Neutrophil (primary cell): Measurements from ENCODE around the gene EIF3D.

Experiments used
- H3K27ac ChIP-seq: fragments of 200-600 bp; sonication (generic); 2 replicates; pipeline ENCODE4 v1.5.1; 2016; ENCODE audit warnings: mild to moderate bottlenecking, moderate library complexity
- H3K27me3 ChIP-seq: fragments of 200-600 bp; sonication (generic); 2 replicates; pipeline ENCODE4 v1.6.0; 2016; ENCODE audit warnings: mild to moderate bottlenecking
- H3K36me3 ChIP-seq: fragments of 200-600 bp; sonication (generic); 2 replicates; pipeline ENCODE4 v1.5.1; 2017
- H3K4me1 ChIP-seq, 2 experiments: fragments of 200-600 bp in 1 of 2; sonication (generic) in 1 of 2; 1 replicate in 1 of 2; 2 replicates in 1 of 2; pipeline versions ENCODE4 v1.5.1 to v1.6.1; 2013 to 2016; ENCODE audit warnings: low read depth in 1 of 2, low read length in 1 of 2, mild to moderate bottlenecking in 1 of 2, moderate library complexity in 1 of 2; ENCODE audit not compliant: control insufficient read depth in 1 of 2, insufficient read depth in 1 of 2
- H3K4me3 ChIP-seq, 2 experiments: fragments of 200-600 bp in 1 of 2; sonication (generic) in 1 of 2; 1 replicate in 1 of 2; 2 replicates in 1 of 2; pipeline ENCODE4 v1.5.1; 2013 to 2016; ENCODE audit warnings: low read depth in 1 of 2, low read length in 1 of 2, mild to moderate bottlenecking in 1 of 2, moderate library complexity in 1 of 2
- H3K9me3 ChIP-seq: fragments of 200-600 bp; sonication (generic); 2 replicates; pipeline ENCODE4 v1.5.1; 2016
- TF ChIP-seq, protein P1 (sequence below): fragments of 200-600 bp; sonication (generic); IDR thresholded peaks from 2 replicates; pipeline ENCODE4 v1.5.1; 2016; ENCODE audit warnings: antibody characterized with exemption

Gene EIF3D

DNA sequence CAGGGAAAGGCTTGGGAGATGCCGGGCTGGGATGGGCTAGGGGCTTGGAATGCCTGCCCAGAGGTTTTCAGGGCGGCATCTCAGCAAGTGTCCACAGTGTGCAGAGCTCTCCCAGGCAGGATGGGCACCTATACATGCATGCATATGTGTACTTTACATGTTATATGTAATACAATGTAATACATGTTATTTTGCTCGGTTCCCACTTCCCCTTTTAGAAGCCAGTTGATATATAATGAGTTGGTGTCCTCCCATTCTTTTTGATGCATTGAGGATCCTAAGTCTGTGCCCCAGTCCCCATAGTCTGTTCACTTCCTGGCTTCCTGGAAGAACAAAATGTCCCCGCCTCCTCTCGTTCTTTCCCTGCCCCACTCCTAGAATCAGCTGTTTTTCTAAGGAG is 20.1 kb upstream of the EIF3D start:
- Histone ChIP-seq H3K4me3 (no peak overlapping the region), H3K9me3 (no peaks in the 10 kb centered on the region), H3K4me1 (no peaks in the 10 kb centered on the region), H3K36me3 (no peaks in the 10 kb centered on the region), H3K27ac (no peak overlapping the region), H3K27me3 (peaks cover 26% of the 10 kb centered on the region)
- TF ChIP-seq, protein P1, sequence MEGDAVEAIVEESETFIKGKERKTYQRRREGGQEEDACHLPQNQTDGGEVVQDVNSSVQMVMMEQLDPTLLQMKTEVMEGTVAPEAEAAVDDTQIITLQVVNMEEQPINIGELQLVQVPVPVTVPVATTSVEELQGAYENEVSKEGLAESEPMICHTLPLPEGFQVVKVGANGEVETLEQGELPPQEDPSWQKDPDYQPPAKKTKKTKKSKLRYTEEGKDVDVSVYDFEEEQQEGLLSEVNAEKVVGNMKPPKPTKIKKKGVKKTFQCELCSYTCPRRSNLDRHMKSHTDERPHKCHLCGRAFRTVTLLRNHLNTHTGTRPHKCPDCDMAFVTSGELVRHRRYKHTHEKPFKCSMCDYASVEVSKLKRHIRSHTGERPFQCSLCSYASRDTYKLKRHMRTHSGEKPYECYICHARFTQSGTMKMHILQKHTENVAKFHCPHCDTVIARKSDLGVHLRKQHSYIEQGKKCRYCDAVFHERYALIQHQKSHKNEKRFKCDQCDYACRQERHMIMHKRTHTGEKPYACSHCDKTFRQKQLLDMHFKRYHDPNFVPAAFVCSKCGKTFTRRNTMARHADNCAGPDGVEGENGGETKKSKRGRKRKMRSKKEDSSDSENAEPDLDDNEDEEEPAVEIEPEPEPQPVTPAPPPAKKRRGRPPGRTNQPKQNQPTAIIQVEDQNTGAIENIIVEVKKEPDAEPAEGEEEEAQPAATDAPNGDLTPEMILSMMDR = no peak

DNA sequence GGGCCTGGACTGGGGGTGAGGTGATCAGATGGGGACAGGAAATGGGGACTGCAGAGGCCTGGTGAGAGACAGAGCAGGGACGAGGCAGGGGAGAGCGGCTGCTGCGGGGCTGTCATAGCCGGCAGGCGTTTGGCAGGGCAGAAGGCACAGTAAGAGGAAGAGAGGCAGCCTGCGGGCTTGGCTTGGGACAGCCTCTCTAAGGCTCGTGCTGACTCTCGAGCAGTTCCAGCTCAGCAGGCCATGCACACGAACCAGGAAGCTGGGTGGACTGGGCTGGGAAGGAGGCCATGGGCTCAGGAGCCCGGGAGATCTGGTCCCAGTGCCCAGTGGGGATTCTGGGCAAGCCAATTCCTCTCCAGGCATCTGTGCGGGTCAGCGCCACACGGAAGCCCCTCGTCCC is 19.6 kb upstream of the EIF3D start:
- Histone ChIP-seq H3K9me3 (no peaks in the 10 kb centered on the region), H3K27ac (no peak overlapping the region), H3K36me3 (no peaks in the 10 kb centered on the region), H3K4me1 (no peaks in the 10 kb centered on the region), H3K4me3 (no peak overlapping the region), H3K27me3 (peaks cover 26% of the 10 kb centered on the region)
- TF ChIP-seq, protein P1 = no peak

DNA sequence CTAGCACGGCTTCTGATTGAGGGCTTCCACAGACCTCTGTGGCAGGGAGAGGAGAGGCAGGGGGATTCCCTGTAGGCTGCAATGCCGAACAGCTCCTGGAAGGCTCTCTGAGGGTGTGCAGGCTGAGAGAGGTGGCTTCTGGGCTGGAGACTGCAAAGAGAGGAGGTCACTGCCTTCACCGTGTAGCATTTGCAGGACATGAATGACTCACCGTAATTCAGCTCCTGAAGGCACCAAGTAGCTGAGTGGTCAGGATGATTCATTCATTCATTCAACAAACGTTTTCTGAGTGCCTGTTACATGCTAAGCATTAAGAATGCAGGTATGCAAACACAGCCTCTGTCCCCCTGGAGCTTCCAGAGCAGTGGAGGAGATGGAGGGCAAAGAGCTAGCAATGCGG is 18.0 kb upstream of the EIF3D start:
- TF ChIP-seq, protein P1 = no peak
- Histone ChIP-seq H3K9me3 (no peaks in the 10 kb centered on the region), H3K36me3 (no peaks in the 10 kb centered on the region)

DNA sequence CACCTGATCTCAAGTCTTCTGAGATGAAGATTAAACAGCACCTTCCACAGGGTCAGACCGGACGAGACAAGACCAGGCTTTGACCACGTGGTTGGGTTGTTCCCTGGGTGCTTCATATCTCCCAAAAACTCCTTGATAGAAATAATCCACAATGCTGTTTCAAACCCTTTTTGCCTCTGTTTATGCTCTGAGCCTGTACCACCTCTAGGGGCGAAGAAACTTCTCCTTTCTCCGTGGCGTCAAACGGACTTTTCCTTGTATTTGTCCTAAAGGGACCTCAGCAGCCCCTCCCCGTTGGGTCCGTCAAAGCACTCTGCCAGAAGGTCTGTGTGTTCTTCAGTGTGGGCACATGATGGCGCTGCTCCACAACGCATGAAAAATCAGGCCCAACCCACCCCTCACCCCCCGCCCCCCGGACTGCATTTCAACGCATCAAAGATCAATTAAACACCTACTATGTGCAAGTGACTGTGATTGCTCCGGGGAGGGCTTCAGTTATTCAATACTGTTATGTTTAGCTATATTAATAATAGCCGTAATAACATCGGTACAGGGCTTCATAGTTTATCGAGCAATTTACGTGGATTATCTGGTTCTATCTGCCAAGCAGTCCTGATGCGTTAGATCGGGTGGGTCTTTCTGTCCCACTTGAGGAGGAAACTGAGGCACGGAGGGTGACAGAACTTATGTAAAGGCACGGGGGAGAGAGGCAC is 17.3 kb upstream of the EIF3D start:
- Histone ChIP-seq H3K27me3 (peaks cover 23% of the 10 kb centered on the region), H3K9me3 (no peaks in the 10 kb centered on the region), H3K27ac (no peak overlapping the region), H3K4me3 (no peak overlapping the region), H3K36me3 (no peaks in the 10 kb centered on the region), H3K4me1 (no peaks in the 10 kb centered on the region)
- TF ChIP-seq, protein P1 = no peak

More for the DNA sequence above, 18.0 kb upstream of the EIF3D start:
- Histone ChIP-seq H3K27me3 (peaks cover 26% of the 10 kb centered on the region), H3K27ac (no peak overlapping the region), H3K4me3 (no peak overlapping the region), H3K4me1 (no peaks in the 10 kb centered on the region)

DNA sequence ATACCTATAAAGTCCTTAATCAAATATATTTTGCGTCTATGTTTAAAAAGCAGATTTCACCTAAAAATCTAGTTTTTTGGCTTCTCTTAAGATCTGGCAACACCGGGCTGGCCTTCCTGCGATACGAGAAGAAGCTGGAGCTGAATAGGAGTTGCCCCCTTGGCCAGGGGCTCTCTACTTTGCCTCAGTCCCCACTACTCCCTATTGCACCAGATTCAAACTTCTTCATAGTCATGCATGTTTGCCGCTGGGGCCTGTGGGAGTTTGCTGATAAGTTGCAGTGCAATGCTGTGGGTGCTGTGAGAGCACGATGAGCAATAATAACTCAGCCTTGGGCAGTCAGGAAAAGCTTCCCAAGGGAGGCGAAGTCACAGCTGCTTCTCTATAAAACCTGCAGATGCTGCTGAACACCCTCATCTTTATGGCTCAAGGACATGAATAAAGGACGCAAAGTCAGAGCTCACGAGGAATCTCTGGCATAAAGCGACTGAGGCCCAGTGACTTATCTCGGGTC is 15.2 kb upstream of the EIF3D start:
- H3K27ac ChIP-seq = no peak overlapping the region
- TF ChIP-seq, protein P1 = no peak

More for the DNA sequence above, 15.2 kb upstream of the EIF3D start:
- Histone ChIP-seq H3K27me3 (peaks cover 17% of the 10 kb centered on the region), H3K9me3 (no peaks in the 10 kb centered on the region), H3K4me1 (no peaks in the 10 kb centered on the region), H3K4me3 (no peak overlapping the region), H3K36me3 (no peaks in the 10 kb centered on the region)
